HG03520 (cell line): ENCODE measurements around the gene NNMT.

Experiments
- ATAC-seq: cut with Tn5 transposase; IDR thresholded peaks from one replicate; pipeline ENCODE4 v1.9.1; 2021; ENCODE audit warnings: mild to moderate bottlenecking, moderate library complexity; ENCODE audit not compliant: unreplicated experiment

Gene NNMT

DNA sequence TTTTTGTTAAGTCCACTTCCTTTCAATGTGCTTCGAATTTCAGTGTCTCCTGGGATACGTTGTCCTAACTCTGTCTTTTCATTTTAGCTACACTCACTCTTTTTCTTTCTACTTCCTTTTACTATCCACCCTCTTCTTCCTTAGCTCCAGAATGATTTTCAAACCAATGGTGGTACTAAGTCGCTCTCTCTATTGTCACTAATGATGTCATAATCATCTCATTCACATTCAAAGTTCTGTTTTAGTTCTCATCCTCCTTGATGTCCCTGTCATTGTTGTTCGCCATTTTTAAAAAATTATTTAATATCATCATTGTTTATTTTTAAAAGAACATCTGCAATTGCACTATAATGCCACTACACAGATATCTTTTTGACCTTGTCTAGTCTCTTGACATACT, 47.3 kb downstream of the NNMT start:
- ATAC-seq = no peak

DNA sequence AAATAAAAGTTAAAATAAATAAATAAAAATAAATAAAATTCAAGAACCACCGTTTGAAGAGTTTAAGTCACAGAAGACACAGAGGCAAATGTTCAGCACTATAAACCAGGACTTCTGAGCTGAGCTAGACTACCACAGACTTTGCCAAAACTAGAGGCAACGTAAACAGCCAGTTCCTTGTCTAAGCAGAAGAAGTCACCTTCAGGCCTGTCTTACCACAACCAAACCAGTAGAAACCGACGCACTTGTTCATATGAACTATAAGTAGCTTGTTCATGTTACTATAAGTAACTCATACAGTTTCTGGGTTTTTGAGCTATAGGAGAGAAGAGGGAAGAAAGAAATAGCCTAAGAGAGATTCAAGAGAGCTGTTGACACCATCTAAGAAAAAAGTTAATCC, 48.3 kb downstream of the NNMT start:
- no peak for ATAC-seq

DNA sequence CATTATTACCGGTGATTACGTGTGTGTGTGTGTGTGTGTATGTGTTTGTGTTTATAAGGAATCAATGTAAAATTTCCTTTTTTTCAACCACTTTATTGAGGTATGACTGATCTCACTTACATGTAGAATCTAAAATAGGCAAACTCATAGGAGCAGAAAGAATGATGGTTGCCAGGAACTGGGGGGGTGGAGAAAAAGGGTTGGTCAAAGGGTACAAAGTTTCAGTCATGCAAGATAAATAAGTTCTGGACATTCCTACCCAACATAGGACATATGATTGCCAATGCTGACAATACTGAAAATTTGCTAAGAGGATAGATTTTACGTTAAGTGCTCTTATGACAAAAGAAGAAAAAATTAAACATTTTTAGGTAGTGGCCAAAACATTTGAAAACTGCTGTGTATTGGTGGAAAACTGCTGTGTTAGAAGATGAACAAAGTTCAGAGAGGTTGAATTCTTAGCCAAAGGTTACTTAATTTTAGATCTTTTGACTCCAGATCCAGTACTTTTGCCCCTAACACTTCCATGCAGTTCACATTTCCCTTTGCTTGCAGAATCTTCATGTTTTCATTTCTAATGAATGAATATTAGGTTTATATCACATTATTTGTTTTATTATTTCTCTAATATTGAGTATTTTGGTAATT, 49.5 kb downstream of the NNMT start:
- no peak for ATAC-seq

DNA sequence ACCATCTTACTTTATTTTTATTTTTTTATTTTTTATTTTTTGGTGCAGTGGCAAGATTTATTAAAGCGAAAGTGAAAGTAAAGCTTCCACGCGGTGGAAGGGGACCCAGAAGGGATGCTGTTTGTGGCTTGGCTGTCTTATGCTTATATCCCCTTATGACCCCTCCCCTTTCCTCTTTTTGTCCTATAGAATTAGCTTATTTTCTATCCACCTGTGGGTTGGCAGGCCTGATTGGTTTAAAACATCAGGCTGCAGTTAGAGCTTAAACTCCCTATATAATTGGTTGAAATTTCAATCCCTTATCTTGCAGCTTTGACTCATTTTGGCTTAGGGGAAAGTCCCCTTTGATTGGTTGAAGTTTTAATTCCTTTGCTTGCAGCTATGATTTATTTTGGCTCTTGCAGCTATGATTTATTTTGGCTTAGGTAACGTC, 50.5 kb downstream of the NNMT start:
- no peak for ATAC-seq

DNA sequence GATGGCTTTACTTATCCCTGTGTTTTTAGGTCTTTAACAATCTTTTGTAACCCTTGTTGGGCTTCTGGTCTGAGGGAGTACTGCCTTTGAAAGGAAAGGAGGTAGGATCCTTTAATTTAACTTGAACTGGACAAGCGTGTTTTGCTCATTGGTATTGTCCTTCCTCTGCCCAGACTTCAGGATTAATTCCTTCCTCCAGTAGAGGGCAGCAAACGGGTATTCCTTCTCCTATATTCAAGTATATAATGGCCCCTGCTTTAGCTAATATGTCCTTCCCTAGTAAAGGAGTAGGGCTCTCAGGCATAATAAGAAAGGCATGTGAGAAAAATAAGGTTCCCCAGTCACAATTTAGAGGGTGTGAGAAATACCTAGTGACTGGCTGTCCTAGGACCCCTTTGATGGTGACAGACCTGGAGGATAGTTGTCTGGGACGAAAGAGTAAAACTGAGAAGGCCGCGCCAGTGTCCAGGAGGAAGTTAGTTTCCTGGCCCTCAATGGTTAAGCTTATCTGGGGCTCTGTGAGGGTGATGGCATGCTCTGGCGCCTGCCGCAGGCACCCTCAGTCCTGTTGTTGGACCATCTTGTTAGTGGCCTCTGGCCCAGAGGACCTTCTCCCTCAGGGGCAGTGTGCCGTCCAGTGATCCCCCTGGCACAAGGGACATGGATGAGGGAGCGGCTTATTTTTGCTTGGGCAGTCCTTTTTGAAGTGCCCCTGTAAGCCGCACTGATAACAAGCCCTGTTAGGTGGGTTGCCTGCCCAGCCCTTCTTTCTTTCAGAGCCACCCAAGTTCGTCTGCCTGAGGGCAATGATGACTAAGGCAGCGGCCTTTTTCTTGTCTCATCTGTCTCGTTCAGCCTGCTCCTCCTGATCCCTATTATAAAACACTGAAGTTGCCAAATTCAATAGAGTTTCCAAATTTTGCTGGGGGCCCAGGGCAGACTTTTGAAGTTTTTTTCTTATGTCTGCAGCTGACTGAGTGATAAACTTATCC, 52.3 kb downstream of the NNMT start:
- no peak for ATAC-seq

DNA sequence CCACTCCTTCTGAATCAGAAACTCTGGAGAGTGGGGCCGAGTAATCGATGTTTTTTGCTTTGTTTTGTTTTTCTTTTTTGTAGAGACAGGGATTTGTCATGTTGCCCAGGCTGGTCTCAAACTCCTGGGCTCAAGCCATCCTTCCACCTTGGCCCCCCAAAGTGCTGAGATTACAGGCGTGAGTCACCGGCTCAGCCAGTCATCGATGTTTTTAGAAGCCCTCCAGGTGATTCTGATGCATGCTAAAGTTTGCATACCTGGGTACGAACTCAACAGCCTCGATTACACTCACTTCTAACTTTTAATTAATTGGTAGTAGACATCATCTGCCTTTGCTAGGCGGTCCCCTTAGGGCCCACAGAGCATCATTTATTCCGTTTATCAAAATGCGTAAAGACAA, 53.8 kb downstream of the NNMT start:
- ATAC-seq = no peak

DNA sequence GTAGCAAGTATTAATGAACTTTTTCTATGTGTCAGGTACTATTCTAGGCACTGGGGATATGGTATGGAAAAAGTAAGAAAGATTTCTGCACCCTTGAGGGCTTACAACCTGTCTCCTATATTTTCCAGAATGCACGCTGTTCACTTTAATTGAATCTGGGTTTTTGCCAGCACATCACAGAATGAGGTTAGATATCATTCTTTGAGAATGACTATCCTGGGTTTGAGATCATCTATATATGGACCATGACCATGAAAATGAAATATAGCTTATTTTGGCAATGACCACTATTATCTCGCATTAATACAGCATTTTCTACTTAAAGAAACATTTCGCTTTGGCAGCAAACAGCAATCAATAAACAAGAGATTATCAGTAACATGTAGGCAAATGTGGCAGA, 57.2 kb downstream of the NNMT start:
- ATAC-seq = no peak

DNA sequence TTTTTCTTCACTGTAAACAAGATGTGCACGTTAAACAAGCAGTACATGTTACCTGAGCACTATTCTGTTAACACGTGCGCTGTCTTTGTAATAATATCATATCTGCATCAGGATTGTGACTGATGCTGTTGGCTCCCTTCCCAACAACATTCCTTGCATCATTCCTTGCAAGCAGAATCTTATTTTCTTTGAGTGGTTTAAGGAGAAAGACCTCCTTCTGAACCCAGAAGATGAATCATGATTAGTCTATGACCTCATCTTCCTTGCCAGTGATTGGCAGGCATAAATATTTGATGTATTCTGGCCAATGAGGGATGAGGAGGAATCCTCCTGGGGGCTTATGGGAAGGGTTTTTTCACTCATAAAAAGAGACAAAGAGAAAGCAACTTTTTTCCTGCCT, 57.9 kb downstream of the NNMT start:
- ATAC-seq = no peak

DNA sequence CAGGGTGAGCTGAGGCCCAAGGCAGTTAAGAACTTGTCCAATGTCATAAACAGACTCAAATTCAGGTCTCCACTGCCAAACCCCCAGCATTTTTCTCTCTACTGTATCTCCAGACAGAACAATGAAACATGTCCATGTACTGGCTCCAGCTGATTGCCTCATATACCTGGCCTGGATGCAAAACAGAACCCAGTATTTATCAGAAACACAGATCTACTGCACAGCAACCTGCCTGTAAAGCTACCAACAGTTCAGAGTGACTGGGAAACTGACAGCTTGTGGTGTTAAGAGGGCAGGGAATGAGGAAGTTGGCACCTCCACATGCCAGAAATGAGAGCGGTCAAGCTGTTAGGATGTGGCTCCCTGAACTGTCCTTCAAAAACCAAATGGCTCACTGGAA, 62.5 kb downstream of the NNMT start:
- ATAC-seq = no peak

DNA sequence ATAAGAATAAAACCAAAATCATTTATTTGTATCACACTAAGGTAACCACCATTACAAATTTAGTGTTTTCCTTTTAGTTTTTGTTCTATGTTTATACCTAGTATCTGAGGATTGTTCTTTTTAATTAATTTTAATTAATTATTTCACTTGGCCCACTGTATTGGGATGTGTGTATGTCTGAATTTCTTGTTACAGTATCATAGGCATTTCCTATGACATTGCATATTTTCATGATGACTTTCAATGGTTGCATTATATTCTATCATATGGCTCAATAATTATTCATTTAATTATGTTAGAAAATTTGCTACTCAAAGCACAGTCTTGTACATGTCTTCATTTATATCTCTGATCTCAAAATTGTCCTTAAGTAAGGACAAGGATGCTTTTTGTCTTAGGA, 63.1 kb downstream of the NNMT start:
- no peak for ATAC-seq

DNA sequence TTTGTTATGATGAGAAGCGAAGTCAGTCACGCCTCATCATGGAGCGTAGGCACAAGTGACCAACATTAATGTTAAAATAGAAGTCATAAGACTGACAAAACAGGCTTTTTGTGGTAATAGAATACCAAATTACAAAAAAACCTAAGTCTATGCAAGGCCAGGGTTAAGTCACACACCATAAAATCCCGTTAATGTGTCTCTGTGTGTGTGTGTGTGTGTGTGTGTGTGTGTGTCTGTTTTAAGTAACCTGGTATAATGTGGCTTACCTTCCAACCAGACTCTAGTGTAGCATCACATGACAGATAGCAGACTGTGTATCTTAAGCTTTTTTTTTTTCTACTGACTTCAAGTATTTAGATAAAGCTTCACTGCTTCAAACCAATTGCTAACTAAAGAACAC, 66.1 kb downstream of the NNMT start:
- ATAC-seq = no peak

DNA sequence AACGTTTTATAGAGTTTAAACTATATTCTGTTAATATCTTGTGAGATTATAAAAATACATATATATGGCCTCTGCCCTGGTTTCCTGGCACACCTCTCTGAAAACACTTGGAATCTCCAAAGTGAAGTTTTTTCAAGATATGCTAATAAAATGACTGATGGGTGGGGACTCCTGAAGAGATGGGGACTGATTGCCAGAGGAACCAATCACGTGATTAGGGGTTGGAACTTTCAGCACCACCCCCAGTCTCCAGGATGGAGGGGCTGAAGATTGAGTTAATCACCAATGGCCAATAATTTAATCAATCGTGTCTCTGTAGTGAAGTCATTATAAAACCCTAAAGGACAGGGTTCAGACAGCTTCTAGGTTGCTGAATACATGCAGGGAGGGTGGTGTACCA, 66.8 kb downstream of the NNMT start:
- no peak for ATAC-seq
